GM12874 (cell line): ENCODE data around the gene LAMC1.

Source experiments
- TF ChIP-seq, protein P1 (sequence below): IDR thresholded peaks from 2 replicates; pipeline ENCODE4 v1.5.1; 2011; ENCODE audit warnings: low read depth, mild to moderate bottlenecking, control low read depth, low read length, moderate library complexity; ENCODE audit not compliant: insufficient read depth

LAMC1 gene

DNA sequence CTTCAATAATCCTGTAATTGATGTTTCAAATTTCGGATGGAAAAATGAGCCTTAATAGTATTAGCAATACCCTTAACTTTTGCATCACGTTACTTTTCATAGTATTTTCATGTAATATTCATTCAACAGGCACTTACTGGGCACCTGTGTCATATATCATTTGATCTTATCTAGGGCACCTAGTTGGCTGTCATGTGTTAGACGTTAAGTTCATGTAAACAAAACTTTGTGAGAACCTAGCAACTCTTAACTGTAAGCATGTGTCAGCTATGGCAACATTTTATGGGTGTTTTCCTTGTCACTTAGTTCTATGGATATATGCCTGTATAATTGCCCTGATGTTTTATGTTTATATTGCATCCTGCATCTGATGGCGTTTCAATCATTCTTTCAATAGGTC is 163.6 kb downstream of the LAMC1 start:
- TF ChIP-seq, protein P1, sequence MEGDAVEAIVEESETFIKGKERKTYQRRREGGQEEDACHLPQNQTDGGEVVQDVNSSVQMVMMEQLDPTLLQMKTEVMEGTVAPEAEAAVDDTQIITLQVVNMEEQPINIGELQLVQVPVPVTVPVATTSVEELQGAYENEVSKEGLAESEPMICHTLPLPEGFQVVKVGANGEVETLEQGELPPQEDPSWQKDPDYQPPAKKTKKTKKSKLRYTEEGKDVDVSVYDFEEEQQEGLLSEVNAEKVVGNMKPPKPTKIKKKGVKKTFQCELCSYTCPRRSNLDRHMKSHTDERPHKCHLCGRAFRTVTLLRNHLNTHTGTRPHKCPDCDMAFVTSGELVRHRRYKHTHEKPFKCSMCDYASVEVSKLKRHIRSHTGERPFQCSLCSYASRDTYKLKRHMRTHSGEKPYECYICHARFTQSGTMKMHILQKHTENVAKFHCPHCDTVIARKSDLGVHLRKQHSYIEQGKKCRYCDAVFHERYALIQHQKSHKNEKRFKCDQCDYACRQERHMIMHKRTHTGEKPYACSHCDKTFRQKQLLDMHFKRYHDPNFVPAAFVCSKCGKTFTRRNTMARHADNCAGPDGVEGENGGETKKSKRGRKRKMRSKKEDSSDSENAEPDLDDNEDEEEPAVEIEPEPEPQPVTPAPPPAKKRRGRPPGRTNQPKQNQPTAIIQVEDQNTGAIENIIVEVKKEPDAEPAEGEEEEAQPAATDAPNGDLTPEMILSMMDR = no peak

GRCh38 chr1:183188240-183188639 is 165.0 kb downstream of the LAMC1 start:
- TF ChIP-seq, protein P1 = no peak

GRCh38 chr1:183191833-183192232 is 168.6 kb downstream of the LAMC1 start:
- TF ChIP-seq, protein P1 = no peak

- TF ChIP-seq, protein P1 = no peak
Observed at GRCh38 chr1:183193963-183194525, 170.8 kb downstream of the LAMC1 start.

DNA sequence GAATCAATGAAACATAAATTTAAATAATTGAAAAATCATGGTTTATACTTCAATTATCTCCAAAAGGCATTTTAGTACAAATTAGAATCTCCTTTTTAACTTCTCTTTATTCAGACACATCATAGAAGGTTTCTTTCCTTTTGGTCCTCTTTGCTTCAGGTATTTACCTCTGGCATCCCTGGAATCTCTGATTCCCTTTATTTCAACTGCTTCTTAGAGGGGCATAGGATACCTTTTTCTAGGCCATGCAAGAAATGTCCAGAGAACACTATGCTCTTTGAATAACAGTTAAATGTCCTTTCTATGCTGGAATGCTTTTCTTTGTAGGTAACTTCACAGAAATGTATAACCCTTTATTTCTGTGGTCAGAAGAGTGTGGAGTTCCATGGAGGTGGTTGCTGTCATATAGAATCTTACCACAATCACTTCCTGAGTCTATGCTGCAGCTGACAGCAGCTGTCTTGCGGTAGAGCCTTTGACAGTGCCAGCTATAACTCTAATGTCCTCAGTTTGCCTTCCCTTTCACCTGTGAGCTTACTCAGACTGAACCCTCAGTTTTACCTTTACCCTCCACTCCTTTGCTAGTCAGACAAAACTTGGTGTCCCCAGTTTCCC is 171.4 kb downstream of the LAMC1 start:
- TF ChIP-seq, protein P1 = no peak

DNA sequence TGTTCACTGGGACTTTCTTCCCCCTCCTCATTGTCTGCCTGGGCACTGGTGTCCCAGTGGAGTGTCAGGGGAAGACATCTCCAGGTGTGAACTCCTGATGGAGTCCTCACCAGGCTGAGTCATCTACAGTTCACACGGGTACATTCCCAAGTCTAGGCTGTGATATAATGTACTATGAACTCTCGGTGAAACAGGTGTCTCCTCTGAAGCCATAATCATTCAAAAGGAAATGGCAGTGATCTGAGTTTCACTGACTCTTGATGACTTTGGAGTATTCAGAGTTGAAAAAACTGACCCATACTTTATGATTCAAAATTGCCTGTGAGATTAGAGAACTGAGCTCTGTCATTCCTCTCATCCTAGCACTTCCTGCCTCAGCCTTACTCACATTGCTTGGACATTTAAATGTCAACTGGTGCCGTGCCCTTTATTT is 171.9 kb downstream of the LAMC1 start:
- TF ChIP-seq, protein P1 = no peak
